Activated CD8-positive, alpha-beta memory T cell treated with anti-CD3 and anti-CD28 coated beads for 48 hours (primary cell): ENCODE measurements around the gene AACS.
"Not testable (repeated sequence)": the region's sequence is repeated elsewhere in the genome, so short reads cannot be mapped to it uniquely, and the experiment has no call there.

Experiments
- DNase-seq, 3 experiments: peaks; one replicate each; pipeline ENCODE4 v3.0.0-alpha.2; 2020; ENCODE audit warnings: low read depth in 2 of 3, low spot score in 2 of 3

Gene AACS, protein sequence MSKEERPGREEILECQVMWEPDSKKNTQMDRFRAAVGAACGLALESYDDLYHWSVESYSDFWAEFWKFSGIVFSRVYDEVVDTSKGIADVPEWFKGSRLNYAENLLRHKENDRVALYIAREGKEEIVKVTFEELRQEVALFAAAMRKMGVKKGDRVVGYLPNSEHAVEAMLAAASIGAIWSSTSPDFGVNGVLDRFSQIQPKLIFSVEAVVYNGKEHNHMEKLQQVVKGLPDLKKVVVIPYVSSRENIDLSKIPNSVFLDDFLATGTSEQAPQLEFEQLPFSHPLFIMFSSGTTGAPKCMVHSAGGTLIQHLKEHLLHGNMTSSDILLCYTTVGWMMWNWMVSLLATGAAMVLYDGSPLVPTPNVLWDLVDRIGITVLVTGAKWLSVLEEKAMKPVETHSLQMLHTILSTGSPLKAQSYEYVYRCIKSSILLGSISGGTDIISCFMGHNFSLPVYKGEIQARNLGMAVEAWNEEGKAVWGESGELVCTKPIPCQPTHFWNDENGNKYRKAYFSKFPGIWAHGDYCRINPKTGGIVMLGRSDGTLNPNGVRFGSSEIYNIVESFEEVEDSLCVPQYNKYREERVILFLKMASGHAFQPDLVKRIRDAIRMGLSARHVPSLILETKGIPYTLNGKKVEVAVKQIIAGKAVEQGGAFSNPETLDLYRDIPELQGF

DNA sequence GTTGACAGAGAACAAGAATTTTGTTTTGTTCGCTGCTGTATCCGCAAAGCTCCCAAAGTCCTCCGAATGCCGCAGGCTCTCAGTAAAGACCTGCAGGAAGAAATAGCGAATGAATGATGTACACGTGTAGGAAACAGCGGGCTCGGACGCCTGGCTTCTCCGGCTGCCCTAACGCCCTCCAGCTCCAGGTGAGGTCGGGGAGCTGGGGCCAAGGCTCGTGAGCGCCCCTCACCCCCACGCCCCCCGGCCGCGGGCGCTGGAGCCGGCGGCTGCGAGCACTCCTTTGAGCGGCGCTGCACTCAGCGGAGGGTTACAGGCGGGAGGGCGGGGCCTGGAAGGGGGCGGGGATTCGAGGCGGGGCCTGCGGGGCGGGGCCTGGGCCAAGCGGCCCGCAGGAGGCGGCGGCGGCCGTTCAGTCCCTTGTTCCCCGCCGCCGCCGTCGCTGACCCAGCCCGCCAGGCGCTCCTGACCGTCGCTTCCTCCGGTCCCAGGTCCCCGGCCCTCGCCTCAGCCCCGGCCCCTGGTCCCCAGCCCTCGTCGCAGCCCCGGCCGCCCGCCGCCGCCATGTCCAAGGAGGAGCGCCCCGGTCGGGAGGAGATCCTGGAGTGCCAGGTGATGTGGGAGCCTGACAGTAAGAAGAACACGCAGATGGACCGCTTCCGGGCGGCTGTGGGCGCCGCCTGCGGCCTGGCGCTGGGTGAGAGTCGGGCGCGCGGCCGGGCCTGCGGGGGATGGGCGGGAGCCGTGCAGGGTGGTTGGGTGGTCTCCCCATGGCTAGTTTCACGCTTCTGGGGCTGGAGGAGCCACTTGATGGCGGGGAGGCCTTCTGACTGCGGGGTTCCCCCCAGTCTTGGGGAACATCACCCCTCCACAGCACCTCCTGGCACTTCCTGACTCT is at the start of gene AACS:
Gene AACS, plus strand, starts transcription at position 415 of the 898 bp plus-strand sequence. Its CDS starts 150 bp downstream, at position 565.
- DNase-seq: peak; percentile 55 to 71 (median 56)

DNA sequence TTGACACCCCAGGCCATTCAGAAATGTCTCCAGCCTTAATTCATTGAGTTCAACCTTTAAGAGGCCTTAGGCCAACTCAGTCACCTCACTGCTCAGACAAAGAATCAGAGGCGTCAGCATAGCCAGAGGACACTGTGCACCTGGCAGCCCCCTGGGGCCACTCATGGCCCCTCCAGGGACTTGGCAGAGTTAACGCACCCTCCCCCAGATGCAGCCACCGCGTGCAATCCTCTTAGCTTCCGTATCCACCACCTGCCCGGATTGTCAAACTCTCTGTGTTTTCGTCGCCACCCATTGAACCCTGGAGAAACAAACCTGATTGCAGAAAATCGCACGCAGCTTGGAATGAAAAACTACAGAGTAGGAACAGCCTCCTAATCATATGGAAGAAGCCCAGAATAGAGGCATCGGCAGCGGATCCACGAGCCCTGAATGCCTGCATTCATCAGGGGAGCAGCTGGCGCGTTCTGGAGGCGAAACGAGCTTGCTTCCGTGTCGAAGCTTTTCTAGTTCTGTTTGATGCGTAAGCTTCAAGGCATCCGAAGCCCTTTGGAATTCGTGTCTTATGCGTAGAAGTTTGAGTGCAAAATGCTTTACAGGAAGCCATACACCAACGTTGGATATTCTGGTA is 49.4 kb upstream of the AACS start:
- DNase-seq: no peak

DNA sequence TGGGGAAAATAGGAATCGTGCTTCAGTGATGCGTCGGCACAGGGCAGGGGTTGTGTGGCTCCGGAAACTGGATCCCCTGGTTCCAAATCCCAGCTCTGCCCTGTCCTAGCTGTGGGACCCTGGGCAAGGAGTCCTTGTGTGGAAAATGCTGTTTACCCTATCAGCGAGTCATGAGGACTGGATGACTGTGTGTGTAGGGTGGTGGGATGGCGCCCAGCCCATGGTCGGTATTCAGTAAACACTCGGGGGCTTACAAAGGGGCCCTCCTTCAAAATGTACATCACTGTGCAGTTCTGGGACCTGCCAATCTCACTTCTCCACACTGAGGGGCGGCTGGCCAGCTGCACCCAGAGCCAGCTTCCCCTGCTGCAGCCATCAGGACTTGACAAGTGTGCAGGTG is 47.4 kb upstream of the AACS start:
- no peak for DNase-seq

DNA sequence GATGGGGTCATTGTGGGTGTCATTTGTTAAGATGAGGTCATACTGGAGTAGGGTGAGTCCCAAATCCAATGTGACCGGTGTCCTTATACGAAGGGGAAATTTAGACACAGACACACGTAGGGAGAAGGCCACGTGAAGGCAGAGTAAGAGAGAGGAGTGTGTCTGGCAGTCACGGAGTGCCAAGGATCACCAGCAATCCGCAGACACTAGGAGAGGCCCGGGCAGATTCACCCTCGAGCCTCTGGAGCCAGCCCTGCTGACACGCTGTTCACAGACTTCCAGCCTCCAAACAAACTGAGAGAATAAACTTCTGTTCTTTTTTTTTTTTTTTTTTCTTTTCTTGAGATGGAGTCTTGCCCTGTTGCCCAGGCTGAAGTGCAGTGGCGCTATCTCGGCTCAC is 46.9 kb upstream of the AACS start:
- no peak for DNase-seq

DNA sequence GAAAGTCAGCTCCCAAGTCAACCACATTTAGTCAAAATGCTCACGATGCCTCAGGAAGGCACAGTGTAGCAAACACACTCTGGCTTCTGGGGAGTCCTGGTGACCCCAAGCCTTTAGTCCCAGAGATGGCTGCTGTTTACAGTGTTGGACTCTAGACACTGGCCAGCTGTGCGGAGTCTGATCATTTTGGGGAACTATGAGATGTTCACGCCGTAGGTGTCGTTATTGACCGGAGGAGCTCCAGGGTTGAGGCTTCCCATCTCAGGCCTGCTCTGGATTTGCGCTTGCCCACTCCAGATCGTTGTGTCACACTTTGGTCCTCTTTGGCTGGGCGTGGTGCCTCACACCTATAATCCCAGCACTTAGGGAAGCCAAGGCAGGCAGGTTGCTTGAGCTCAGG is 44.1 kb upstream of the AACS start:
- no peak for DNase-seq

DNA sequence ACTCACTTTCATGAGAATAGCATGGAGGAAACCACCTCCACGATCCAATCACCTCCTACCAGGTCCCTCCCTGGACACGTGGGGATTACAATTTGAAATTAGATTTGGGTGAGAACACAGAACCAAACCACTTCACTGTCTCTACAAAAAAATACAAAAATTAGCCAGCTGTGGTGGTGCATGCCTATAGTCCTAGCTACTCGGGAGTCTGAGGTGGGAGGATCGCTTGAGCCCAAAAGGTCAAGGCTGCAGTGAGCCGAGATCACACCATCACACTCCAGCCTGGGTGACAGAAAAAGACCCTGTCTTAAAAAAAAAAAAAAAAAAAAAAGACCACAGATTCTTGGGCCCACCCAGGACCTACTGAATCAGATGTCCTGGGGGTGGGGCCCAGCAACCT is 43.5 kb upstream of the AACS start:
- DNase-seq: no peak

DNA sequence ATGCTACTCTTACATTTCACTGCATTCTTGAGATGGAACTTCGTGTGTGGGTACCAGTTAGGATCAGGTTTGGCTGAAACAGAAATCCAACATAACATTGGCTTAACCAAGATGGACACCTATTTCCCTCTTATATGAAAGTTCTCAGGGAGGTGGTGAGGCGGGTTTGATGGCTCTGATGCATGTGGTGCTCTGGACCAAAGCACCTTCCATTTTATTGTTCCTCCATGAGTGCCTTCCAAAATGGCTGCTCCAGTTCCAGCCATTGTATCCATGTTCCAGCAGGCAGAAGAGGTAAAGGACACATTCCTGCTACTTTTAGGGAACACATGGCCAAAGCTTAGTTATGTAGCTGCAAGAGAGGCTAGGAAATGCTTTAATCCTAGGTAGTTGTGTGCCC is 42.2 kb upstream of the AACS start:
- DNase-seq: no peak

DNA sequence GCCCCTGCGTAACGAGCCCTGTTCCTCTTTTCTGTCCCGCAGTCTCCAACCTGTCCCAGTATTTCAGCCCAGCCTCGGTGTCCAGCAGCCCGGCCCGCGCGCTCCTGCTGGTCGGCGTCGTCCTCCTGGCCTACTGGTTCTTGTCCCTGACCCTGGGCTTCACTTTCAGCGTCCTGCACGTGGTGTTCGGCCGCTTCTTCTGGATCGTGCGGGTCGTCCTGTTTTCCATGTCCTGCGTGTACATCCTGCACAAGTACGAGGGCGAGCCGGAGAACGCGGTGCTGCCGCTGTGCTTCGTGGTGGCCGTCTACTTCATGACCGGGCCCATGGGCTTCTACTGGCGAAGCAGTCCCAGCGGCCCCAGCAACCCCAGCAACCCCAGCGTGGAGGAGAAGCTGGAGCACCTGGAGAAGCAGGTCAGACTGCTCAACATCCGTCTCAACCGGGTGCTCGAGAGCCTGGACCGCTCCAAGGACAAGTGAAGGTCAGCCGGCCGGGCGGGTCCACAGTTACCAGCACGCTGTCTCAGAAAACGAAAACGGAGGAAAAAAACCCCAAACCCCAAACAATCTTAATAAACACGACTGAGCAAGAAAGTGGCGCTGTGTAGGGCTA is 40.2 kb upstream of the AACS start:
- no peak for DNase-seq

DNA sequence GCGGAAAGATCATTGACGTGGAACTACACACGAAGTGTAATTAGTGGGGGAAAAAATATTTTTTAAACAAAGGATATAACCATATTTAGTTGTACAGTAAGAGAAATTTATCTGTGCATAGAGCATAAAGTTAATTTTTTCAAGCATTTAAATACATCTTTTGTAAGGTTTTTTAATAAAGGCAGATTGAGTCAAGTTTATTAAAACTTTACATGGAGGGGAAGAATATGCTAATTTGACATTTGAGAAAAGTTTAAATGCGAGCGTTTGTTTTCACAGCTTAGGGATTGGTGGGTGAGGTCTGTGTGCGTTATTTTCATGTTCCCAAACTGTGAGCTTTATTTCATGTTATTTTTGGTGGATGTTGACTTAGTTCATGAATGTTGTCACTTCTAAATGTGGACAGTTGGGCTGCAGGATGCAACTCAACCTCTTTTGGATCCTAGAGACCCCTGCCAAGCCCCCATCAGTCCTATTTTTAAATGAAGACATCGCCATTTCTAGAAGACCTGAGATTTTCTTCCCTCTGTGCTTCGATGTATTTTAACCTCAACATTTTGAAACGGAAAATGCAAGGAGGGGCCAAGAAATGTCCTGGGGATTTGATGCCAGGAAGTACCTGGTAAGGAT is 39.5 kb upstream of the AACS start:
- no peak for DNase-seq

DNA sequence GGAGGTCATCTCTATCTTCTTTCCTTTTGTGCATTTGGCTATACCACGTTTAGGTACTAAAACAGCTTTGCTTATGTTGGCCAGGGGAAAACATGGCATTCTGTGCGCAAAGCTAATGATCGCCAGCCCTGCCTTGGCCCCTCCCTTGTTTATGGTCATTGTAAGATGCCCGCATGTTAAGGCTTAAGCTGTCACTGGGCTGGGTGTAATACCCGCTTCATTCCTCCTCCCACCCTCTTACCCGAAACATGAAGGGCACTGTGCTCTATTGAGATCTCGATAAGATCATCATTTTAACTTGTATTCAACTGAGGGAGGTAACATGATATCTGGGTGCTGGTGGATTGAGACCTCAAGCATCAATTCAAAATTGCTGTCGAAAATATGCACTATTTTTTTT is 37.1 kb upstream of the AACS start:
- no peak for DNase-seq

DNA sequence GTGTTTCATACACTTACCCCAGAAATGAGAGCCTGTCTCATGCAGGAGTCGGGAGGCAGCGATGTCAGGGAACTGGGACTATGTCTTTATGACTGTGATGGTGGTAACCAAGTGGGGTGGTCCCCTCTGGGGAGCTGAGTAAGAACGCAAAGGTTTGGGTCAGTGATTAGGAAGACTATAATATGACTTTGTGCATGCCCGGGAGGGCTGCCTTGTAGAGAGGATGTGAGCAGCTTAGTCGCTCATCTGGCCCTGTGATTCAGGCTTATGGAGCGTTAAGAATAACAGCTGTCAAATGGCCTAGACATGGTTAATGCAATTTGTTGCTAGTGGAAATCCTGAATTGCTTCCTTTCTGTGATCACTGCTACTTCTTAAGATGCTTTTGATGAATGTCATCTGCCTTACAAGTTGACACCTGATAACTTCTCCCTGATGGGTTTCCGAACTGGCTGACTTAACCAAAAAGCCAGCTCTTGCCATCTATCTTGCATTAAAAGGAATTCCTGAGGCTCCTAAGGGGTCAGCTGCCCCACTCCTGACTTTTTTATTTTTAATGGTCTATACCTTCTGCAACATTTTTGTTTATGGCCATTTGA is 35.4 kb upstream of the AACS start:
- DNase-seq: no peak

DNA sequence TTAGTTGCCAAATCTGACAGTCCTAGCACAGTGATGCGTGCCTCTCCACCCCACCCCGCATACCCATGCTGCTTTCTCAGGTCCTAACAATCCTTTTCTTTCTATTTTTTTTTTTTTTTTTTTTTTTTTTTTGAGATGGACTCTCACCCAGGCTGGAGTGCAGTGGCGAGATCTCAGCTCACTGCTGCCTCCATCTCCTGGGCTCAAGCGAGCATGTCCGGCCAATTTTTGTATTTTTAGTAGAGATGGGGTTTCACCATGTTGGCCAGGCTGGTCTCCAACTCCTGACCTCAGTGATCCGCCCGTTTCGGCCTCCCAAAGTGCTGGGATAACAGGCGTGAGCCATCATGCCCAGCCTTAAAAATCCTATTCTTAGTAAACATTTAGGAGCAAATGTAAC is 33.8 kb upstream of the AACS start:
- not testable (repeated sequence) for DNase-seq

DNA sequence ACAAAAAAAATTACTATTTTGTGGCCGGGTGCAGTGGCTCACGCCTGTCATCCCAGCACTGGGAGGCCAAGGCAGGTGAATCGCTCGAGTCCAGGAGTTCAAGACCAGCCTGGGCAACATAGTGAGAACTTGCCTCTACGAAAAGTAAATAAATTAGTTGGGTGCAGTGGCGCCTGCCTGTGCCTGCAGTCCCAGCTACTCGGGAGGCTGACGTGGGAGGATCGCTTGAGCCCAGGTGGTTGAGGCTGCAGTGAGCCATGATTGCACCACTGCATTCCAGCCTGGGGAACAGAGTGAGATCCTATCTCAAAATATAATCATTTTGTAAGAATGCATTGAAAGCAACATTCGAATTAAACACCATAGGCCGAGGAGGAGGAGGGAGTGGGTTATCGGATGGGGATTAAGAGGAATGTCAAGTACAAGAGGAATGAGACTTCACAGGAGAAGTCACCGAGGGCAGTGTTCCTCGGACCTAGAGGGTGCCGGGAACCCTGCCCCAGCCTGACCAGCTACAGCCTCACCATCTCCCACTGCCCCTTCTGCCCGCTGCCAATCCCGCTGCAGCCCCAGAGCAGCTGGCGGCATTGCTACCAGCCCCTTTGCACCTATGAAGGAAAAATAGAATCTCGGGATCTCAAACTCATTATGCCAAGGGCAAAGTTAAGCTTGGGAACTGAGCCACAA is 32.6 kb upstream of the AACS start:
- no peak for DNase-seq

DNA sequence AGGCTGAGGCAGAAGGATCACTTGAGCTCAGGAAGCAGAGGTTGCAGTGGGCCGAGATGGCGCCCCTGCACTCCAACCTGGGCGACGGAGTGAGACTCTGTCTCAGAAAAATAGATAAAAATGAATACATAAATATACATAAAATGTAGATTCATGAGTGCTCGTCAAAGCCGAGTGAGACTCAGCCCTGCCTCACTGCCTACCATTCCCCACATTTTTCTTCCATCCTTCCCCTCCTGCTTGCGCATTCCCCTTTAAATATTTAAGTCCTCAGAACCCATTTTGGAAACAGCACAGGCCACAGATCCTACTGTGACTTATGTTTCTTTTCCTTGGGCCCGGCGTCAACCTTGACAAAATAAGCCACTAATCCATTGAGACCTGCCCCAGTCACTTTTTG is 31.9 kb upstream of the AACS start:
- DNase-seq: no peak

DNA sequence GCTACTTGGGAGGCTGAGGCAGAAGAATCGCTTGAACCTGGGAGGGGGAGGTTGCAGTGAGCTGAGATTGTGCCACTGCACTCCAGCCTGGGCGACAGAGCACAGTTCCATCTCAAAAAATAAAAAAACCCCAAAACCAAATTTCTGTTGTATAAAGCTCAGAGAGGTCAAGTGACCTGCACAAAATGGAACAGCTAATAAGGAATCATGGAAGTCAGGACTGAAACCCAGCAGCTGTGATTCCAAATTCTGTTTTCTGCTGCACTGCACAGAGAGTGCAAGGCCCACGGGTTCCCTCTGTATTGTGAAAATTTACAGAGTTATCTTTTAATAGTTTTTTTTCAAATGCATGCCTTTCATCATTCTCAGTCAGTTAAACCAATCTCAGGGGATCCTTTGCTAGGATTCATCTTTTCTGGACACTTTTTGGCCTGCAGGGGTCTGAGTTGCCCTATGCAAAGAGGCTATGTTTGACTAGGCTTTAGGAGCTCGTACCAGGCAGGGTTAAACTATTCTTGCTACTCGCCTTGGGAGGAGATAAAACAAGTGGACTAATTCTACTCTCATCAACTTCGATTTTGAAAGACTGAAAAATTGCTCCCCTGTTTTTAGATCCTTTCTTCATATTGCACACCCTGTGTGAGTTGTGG is 26.1 kb upstream of the AACS start:
- no peak for DNase-seq

DNA sequence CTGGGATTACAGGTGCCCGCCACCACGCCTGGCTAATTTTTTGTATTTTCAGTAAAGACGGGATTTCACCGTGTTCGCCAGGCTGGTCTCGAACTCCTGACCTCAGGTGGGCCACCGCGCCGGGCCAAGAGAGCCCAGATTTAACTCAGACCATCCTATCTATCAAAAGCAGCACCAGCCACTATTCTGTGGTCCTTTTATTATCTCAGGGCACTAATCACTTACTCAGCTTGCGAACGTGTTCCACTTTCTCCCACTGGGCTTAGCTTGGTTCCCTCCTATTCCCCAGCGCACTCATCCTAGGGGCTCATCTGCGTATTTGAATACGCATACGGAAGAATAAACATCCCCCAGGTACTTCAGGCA is 16.2 kb upstream of the AACS start:
- DNase-seq: no peak

DNA sequence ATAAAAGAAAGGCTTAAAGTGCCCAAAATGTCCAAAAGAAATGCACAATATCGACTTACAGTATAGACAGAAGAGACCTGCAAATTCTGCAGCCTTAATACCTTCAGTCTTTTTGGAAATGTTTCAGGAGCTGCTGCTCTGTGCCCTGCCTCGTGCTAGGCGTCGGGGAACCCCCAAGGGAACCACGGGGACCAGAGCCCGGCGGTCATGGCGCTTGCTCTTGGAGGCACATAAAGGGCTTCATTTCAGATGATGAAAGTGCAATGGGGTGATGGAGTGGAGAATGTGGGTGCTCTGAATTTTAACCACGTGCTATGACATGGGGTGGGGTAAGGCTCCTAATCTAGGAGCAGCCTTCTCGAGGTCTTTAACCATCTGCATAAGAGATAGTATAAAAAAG is 14.8 kb upstream of the AACS start:
- no peak for DNase-seq

DNA sequence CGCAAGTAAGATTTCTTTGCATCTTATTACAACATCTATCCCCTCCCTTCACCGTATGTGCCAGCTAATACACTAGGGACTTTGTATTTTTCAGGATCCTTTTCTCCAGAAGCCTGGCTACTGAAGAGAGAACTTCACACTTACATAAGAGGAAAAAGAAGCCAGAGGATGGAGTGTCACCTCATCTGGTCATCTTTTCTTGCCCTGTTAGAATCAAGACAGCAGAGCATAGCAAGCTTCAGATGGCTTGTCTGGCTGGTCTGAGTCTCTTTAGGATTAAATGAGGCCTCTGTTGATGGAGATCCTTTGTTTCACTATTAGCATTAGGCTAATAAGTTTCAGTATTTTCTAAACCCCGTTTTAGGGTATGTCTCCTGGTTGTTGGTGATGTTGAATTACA is 14.4 kb upstream of the AACS start:
- DNase-seq: no peak

DNA sequence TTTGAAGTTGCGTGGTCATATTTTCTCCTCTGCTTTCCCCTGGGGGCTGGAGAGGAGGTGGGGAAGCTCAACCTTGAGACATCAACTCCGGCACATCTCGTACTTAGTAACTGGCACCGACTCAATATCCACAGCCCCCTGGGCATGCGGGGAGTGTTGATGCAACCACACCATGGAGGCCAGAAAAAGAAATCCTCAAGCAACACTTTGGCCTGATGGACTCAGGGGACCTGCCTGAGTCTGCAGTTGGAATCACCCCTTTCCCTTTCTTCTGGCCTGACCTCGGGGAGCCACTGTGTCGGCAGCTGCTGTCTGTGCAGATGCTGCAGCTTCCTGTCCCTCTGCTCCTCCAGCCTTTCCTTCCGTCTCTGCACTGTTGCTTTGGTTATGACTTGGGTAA is 11.4 kb upstream of the AACS start:
- no peak for DNase-seq
